Activated CD4-positive, alpha-beta T cell treated with anti-CD3 and anti-CD28 coated beads for 4 hours (primary cell): ENCODE data around the gene WNK1.
"Not testable (repeated sequence)": the region's sequence is repeated elsewhere in the genome, so short reads cannot be mapped to it uniquely, and the experiment has no call there.

Source experiments
- DNase-seq, 2 donors: peaks; one replicate each; pipeline ENCODE4 v3.0.0-alpha.2; 2020

The WNK1 gene

GRCh38 chr12:751999-752694 is at the start of gene WNK1:
Gene WNK1 (plus strand): TSS chr12:752579. CDS start chr12:753566, 987 bp downstream.
- DNase-seq: peak; percentile 97

DNA sequence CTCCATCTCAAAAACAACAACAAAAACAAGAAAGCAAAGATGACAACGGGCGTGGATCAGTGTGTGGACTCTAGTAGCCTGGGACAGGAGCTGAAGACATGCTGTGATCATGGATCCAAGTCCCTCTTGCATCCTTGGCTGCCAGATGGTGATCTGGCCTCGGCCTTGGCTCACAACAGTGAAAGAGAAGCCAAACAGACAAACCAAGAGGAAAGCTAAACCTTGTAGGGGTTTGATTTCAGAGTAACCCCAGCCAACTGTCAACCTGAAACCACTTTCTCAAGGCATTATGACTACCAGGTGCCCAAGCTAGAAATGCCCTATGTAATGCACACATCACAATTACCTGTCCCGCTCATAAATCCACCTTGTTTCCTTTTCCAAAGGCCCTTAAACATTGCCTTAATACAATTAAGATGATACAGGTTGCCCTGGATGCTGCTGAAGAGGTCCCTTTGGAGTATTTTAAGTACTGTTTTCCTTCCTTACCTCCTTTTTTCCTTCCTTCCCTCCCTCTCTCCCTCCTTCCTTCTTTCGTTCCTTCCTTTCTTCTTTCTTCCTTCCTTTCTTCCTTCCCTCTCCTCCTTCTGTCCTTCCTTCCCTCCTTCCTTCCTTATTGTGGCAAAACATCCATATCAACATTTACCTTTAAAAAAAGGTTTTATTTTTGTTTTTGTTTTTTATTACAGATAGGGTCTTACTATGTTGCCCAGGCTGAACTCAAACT is 47.7 kb upstream of the WNK1 start:
- no peak for DNase-seq

DNA sequence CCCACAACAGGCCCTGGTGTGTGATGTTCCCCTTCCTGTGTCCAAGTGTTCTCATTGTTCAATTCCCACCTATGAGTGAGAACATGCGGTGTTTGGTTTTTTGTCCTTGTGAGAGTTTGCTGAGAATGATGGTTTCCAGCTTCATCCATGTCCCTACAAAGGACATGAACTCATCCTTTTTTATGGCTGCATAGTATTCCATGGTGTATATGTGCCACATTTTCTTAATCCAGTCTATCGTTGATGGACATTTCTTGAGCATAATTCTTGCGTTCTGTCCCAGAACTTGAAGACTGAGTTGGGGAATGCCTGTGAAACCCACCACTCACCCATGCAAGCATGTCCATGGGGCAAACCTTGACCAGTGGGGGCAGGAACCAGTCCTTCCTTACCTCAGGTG is 44.3 kb upstream of the WNK1 start:
- DNase-seq: not testable (repeated sequence)

DNA sequence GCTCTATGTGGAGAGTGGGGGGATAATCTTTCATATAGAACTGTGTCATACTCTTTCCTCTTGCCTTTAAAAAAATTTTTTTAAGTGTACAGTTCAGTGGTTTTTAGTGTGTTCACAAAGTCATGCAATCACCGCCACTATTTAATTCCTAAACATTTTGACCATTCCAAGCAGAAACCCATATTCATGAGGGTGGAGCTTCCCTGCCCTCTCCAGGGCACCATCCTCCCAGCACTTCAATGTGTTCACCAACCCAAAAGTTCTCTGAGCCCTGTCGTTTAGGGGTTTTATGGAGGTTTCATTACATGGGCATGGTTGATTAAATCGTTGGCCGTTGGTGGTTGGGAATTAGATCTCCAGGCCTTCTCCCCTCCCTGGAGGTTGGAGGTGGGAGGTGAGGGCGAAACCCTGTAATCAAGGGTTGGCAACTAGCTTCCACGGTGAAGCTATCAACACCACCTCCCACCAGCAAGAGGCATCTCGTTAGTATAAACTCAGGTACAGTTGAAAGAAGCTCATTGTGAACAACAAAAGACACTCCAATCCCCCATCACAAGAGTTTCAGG is 42.8 kb upstream of the WNK1 start:
- DNase-seq: no peak

DNA sequence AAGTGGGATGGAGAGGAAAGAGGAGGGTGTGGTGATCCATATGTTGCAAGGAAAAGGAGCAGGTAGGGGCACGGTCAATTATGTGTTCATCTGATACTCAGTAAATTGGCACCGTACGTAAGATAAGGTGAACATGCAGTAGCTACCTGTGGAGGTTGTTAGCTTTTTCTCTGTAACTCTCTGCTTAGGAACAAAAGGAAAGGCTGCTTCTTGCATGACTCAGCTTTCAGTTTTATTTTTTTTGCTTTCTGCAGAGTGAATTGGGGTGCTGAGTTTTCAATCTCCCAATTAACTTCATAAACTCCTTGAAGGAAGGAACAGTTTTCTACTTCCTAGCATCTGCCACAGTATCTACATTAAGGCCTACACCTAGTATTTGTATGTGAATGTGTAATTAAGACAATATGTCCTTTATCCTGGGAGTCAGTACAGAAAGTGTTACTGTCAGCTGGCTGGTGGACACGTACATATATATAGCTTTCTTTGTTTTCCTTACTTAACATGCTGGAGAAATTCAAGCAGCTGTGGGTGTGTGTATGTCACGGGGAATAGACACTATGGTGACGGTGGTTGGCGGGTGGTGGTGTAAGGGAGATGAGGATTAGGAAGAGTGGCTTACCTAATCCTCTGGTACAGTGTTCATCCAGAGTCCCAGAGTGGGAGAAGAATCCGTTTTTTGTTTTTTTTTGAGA is 40.1 kb upstream of the WNK1 start:
- DNase-seq: no peak

- DNase-seq: peak; percentile 20 to 28
These were observed 39.0 kb upstream of the WNK1 start for GRCh38 chr12:713281-713875.

DNA sequence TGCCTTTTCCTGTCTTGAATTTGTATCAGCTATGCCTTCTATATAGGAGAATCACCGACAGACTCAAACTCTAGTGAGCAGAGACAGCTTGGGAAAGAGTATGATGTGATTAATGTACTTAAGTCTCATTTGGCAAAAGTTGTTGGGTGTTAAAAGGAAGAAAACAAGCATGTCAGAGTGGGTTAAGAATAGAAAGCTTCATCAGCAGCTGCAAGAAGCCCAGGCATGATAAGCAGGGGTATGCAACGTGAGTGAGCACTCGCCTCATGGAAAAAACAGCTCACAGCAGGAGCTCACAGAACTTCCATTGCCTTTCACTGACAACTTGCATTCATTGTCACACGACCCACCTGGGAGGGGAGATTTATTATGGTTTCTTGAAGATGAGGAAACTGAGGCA is 35.9 kb upstream of the WNK1 start:
- DNase-seq: peak; percentile 50 to 55

GRCh38 chr12:718756-719102 is 33.6 kb upstream of the WNK1 start:
- DNase-seq: no peak

GRCh38 chr12:720231-720941 is 32.0 kb upstream of the WNK1 start:
- no peak for DNase-seq

GRCh38 chr12:724194-724855 is 28.1 kb upstream of the WNK1 start:
- peak; percentile 24 to 30 for DNase-seq

DNA sequence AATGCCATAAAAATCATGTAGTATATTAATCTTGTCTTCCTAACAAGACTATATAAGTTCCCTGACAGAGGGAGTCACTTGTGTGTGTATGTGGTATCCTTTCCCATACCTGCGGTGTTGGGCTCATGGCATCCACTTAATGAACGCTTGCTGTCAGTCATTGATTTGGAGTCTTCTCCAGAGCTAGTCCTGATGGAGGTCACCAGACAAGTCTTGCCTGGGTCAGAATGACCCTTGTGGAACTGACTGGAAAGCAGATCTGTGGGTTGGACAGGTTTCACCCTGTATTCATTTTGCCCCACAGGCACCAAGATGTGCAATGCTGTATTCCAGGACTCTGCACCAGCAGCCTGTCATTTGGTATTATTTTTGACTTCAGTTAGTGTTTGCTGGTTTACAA is 27.3 kb upstream of the WNK1 start:
- no peak for DNase-seq

GRCh38 chr12:726281-727140 is 25.9 kb upstream of the WNK1 start:
- DNase-seq: no peak

- DNase-seq: no peak
These were observed 25.1 kb upstream of the WNK1 start for GRCh38 chr12:727321-727720.

GRCh38 chr12:728781-729180 is 23.6 kb upstream of the WNK1 start:
- peak; percentile 17 to 18 for DNase-seq

GRCh38 chr12:729221-729620 is 23.2 kb upstream of the WNK1 start:
- DNase-seq: no peak

DNA sequence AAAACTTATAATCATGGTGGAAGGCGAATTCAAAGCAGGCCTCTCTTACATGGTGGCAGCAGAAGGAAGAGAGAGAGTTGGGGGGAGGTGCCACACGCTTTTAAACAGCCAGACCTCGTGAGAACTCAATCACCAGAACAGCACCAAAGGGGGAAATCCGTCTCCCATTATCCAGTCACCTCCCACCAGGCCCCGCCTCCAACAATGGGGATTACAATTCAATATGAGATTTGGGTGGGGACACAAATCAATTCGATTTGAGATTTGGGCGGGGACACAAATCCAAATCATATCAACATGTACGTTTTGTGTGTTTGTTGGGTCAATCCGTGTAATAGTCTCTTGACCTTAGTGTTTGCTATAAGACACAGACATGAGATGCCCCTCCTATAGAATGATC is 21.8 kb upstream of the WNK1 start:
- DNase-seq: no peak

DNA sequence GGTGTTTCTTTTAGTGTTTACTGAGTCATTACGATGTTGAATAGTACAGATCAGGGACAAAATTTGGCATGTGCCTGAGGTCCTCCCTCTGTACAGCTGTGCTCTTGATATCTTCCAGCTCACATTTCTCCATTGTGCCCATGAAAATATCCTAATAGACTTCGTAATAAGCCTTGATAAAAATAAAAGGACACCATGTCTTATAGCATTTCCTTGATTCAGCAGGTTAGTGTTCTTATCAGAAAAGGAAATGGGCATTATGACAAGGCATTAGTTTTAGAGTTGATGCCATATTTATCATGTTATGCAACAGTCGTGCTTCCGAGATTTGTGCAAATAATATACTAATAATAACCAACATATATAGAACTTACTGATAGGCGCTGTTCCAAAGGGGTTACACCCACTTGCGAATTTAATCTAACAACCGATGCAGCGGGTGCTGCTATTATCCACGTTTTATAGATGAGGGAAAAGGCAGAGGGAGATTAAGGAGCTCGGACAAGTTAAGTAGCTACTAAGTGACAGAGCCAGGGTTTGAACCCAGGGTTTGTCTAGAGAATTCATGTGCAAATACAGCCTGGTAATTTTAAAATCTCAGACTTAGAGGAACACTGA is 15.1 kb upstream of the WNK1 start:
- no peak for DNase-seq

DNA sequence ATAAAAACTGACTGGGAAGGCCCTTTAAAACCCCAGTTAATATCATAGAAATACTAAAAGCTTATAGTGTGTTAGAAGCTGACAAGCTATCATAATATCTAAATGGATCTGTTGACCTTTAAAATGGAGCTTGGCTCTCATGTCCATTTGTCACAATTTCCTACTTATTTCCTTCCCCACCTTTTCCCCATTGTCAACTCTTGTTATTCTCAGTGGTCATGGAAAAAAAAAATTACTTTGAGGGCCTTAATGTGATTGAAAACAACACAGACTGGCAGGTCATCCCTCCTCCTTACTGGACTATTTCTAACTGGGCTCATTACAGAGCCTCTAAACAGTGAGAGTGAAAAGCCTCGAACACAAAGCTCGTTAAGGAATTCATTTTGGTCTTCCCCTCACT is 13.7 kb upstream of the WNK1 start:
- DNase-seq: no peak

DNA sequence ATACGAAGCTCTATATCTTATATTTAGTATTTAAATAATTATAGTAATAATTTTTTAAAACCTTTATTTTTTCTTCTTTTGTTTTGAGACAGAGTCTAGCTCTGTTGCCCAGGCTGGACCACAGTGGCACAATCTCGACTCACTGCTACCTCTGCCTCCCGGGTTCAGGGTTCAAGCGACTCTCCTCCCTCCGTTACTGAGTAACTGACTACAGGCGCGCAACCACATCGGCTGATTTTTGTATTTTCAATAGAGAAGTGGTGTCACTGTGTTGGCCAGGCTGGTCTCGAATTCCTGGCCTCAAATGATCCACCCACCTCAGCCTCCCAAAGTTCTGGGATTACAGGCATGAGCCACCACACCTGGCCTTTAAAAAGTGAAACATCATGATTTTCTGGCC is 13.0 kb upstream of the WNK1 start:
- DNase-seq: no peak

DNA sequence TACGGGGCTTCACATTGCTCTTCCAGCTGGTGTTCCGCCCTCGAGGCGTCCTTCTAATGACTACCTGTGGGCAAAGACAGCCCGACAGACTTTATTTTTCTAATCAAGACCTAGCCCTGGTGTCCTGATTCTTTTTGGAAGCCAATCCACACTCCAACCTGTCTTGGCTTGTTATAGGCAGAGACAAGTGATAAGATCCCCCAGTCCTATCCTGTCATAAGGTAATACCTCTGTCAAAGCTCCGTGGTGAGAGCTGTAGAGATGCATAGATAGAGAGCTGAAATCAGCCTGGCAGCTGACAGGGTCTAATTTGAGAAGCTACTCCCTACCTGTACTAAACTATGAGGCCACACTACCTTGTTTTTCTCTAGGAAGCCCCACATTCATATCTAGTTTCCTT is 11.5 kb upstream of the WNK1 start:
- DNase-seq: no peak
